Stimulated activated CD4-positive, alpha-beta T cell treated with anti-CD3 and anti-CD28 coated beads, Interleukin-15, amount 100 ng/mL, for 48 hours (primary cell): ENCODE data around the gene CCDC141.

ENCODE experiments used
- DNase-seq, 2 donors: peaks; one replicate each; pipeline ENCODE4 v3.0.0-alpha.2; 2020; ENCODE audit warnings: low read depth in 2 of 2

Gene CCDC141

GRCh38 chr2:178913049-178913441 lies 136.9 kb downstream of the CCDC141 start:
- DNase-seq: no peak

GRCh38 chr2:178912416-178913048 lies 137.4 kb downstream of the CCDC141 start:
- no peak for DNase-seq

- no peak for DNase-seq
Observed at GRCh38 chr2:178911039-178911438, 138.9 kb downstream of the CCDC141 start.

- DNase-seq: no peak
Observed at GRCh38 chr2:178910005-178910404, 139.9 kb downstream of the CCDC141 start.

- DNase-seq: no peak
Observed at GRCh38 chr2:178909507-178909906, 140.4 kb downstream of the CCDC141 start.

- no peak for DNase-seq
Observed at GRCh38 chr2:178908810-178909209, 141.1 kb downstream of the CCDC141 start.

GRCh38 chr2:178905261-178905660 lies 144.7 kb downstream of the CCDC141 start:
- no peak for DNase-seq

- DNase-seq: no peak
Observed at GRCh38 chr2:178899656-178900055, 150.3 kb downstream of the CCDC141 start.

GRCh38 chr2:178895872-178896271 lies 154.1 kb downstream of the CCDC141 start:
- no peak for DNase-seq

GRCh38 chr2:178895171-178895570 lies 154.8 kb downstream of the CCDC141 start:
- no peak for DNase-seq

GRCh38 chr2:178892751-178893625 lies 156.9 kb downstream of the CCDC141 start:
- DNase-seq: no peak

- DNase-seq: no peak
Observed at GRCh38 chr2:178891959-178892485, 157.9 kb downstream of the CCDC141 start.

- DNase-seq: peak; percentile 21 to 55
Observed at GRCh38 chr2:178891265-178891958, 158.5 kb downstream of the CCDC141 start.

- no peak for DNase-seq
Observed at GRCh38 chr2:178886006-178886405, 163.9 kb downstream of the CCDC141 start.

GRCh38 chr2:178884440-178884839 lies 165.5 kb downstream of the CCDC141 start:
- no peak for DNase-seq

- no peak for DNase-seq
Observed at GRCh38 chr2:178882666-178883440, 167.1 kb downstream of the CCDC141 start.

- no peak for DNase-seq
Observed at GRCh38 chr2:178881075-178881474, 168.9 kb downstream of the CCDC141 start.

GRCh38 chr2:178880257-178880656 lies 169.7 kb downstream of the CCDC141 start:
- DNase-seq: no peak

GRCh38 chr2:178877874-178878273 lies 172.1 kb downstream of the CCDC141 start:
- DNase-seq: no peak

- DNase-seq: no peak
Observed at GRCh38 chr2:178874529-178875240, 175.3 kb downstream of the CCDC141 start.

GRCh38 chr2:178873912-178874311 lies 176.0 kb downstream of the CCDC141 start:
- no peak for DNase-seq
